ENCODE measurements around the gene FAM117A.

The FAM117A gene, protein sequence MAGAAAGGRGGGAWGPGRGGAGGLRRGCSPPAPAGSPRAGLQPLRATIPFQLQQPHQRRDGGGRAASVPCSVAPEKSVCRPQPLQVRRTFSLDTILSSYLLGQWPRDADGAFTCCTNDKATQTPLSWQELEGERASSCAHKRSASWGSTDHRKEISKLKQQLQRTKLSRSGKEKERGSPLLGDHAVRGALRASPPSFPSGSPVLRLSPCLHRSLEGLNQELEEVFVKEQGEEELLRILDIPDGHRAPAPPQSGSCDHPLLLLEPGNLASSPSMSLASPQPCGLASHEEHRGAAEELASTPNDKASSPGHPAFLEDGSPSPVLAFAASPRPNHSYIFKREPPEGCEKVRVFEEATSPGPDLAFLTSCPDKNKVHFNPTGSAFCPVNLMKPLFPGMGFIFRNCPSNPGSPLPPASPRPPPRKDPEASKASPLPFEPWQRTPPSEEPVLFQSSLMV

DNA sequence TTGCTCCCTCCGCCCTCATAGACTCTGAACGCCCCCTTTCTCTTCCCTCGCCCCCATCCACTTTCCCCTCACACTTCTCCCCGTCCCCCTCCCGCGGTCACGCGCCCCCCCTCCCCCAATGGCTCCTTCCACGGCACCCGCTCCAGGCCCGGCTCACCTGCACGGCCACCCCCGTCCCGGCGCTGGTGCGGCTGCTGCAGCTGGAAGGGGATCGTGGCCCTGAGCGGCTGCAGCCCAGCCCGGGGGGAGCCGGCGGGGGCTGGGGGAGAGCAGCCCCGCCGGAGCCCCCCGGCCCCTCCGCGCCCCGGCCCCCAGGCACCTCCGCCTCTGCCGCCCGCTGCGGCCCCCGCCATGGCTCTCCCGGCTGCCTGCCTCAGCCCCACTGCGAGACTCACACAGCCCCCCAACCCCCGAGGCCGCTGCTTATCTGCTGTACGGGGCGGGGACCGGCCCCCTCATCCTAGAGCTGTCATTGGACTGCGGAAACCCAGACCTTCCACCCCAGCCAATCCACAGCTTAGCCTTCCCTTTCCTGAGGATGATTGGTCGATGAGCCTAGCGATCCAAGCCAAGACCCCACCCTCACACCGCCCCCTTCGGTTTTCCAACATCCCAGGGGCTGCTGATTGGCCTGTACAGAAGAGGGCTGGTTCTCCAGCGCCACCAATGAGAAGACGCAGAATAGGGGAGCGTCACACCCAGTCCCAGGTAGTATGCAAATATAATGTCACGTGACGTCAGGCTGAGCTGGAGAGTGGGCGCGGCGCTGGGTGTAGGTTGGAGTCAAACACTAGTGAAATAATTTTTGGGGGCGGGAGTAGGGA is at the start of gene FAM117A:
Gene FAM117A, minus strand, starts transcription at position 397 of the 824 bp plus-strand sequence. Its CDS starts 44 bp downstream, at position 353.
- H3K4me3 ChIP-seq (ENCODE audit: low read length), result peak within 1 kb of the TSS; percentile 84
- no peaks in the 10 kb centered on the region for H3K36me3 ChIP-seq (ENCODE audit: control insufficient read depth, insufficient read depth, low read length)
- no peaks in the 10 kb centered on the region for H3K27me3 ChIP-seq (ENCODE audit: control insufficient read depth, insufficient read depth, low read length)
- H3K4me1 ChIP-seq (ENCODE audit: control insufficient read depth, insufficient read depth, low read length), result peaks cover 25% of the 10 kb centered on the region
- peak within 1 kb of the TSS; percentile 43 for H3K9ac ChIP-seq (ENCODE audit: low read length)
- H3K27ac ChIP-seq (ENCODE audit: low read depth, low read length), result peak within 1 kb of the TSS; percentile 59

DNA sequence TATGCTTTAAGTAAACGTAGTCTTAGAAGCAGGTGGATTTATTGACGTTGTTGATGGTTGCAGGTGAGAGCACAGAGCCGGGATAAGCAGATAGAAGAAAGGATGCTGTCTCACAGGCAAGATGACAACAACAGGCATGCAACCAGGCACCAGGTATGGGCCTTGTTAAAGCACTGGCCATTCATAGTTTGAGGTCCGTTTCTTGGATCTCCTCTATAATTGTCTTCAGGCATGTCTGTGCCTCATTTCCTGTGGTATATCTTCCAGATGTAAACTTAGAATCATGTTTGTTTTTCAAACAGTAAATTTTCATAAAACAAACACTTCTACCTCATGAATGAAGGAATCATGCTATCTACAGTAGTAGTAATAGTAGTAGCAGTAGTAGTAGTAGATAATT is 45.1 kb upstream of the FAM117A start:
- H3K27me3 ChIP-seq (ENCODE audit: control insufficient read depth, insufficient read depth, low read length), result no peaks in the 10 kb centered on the region
- H3K27ac ChIP-seq (ENCODE audit: low read depth, low read length), result no peak overlapping the region
- no peak overlapping the region for H3K9ac ChIP-seq (ENCODE audit: low read length)
- peaks cover 21% of the 10 kb centered on the region for H3K36me3 ChIP-seq (ENCODE audit: control insufficient read depth, insufficient read depth, low read length)
- no peaks in the 10 kb centered on the region for H3K4me1 ChIP-seq (ENCODE audit: control insufficient read depth, insufficient read depth, low read length)
- no peak overlapping the region for H3K4me3 ChIP-seq (ENCODE audit: low read length)

DNA sequence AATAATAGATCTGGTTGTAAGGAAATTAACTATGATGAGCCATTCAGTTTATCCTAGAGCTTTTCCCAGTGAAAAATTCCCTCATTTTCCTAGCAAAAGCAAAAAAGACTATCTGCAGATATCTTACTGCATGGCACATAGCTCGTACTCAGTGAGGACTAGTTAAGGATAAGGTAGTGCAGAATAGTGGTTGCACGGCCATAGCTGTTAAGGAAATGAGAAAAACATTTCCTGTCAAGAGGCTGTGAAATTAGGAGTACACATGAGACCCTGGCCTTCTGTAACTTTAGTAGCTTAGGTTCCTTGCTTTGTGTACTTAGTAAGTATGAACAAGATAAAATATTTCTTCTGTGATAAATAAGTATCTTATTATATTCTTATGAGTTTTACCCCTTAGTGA is 34.8 kb upstream of the FAM117A start:
- Histone ChIP-seq H3K36me3 (ENCODE audit: control insufficient read depth, insufficient read depth, low read length) (peaks cover 30% of the 10 kb centered on the region), H3K9ac (ENCODE audit: low read length) (no peak overlapping the region), H3K4me3 (ENCODE audit: low read length) (no peak overlapping the region), H3K27me3 (ENCODE audit: control insufficient read depth, insufficient read depth, low read length) (no peaks in the 10 kb centered on the region), H3K4me1 (ENCODE audit: control insufficient read depth, insufficient read depth, low read length) (no peaks in the 10 kb centered on the region), H3K27ac (ENCODE audit: low read depth, low read length) (no peak overlapping the region)

DNA sequence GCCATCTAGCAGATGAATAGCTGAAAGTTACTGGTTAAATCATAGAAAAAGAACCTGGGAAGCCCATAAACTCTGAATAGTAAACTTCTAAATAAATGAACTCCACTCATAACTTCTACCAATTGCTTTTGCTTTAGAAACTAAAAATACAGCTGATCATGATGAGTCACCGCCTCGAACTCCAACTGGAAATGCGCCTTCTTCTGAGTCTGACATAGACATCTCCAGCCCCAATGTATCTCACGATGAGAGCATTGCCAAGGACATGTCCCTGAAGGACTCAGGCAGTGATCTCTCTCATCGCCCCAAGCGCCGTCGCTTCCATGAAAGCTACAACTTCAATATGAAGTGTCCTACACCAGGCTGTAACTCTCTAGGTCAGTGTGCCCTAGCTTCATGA is 34.3 kb upstream of the FAM117A start:
- Histone ChIP-seq H3K9ac (ENCODE audit: low read length) (no peak overlapping the region), H3K4me1 (ENCODE audit: control insufficient read depth, insufficient read depth, low read length) (no peaks in the 10 kb centered on the region), H3K27ac (ENCODE audit: low read depth, low read length) (no peak overlapping the region), H3K27me3 (ENCODE audit: control insufficient read depth, insufficient read depth, low read length) (no peaks in the 10 kb centered on the region), H3K4me3 (ENCODE audit: low read length) (no peak overlapping the region), H3K36me3 (ENCODE audit: control insufficient read depth, insufficient read depth, low read length) (peaks cover 30% of the 10 kb centered on the region)

DNA sequence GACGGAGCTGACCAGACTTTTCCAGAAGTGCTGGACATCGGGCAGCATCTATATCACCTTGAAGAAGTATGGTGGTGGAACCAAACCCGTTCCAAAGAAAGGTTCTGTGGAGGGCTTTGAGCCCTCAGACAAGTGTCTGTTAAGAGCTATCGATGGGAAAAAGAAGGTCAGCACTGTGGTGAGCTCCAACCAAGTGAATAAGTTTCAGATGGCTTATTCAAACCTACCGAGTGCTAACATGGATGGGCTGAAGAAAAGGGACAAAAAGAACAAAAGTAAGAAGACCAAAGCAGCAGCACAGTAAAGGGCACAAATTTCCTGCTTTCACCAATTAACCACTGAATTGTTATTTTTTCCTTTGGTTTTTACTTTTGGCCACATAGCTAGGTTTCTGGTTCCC is 31.4 kb upstream of the FAM117A start:
- Histone ChIP-seq H3K9ac (ENCODE audit: low read length) (no peak overlapping the region), H3K36me3 (ENCODE audit: control insufficient read depth, insufficient read depth, low read length) (peaks cover 34% of the 10 kb centered on the region), H3K4me1 (ENCODE audit: control insufficient read depth, insufficient read depth, low read length) (no peaks in the 10 kb centered on the region), H3K27ac (ENCODE audit: low read depth, low read length) (no peak overlapping the region), H3K4me3 (ENCODE audit: low read length) (no peak overlapping the region), H3K27me3 (ENCODE audit: control insufficient read depth, insufficient read depth, low read length) (no peaks in the 10 kb centered on the region)

DNA sequence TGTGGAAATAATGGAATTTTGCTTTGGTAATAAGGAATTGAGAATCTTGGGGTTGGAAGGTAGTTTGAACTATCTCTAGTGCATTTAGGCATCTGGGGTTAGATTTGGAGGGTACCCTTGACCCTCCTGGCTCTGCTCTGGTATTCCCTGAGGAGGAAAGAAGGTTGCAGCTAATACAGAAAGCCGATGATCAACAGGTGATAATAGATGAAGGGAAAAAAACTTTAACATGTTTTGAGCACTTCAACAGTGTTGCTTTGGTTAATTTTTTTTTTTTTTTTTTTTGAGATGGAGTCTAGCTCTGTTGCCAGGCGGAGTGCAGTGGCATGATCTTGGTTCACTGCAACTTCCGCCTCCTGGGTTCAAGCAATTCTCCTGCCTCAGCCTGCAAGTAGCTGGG is 29.4 kb upstream of the FAM117A start:
- peaks cover 20% of the 10 kb centered on the region for H3K36me3 ChIP-seq (ENCODE audit: control insufficient read depth, insufficient read depth, low read length)
- no peak overlapping the region for H3K4me3 ChIP-seq (ENCODE audit: low read length)
- no peaks in the 10 kb centered on the region for H3K27me3 ChIP-seq (ENCODE audit: control insufficient read depth, insufficient read depth, low read length)
- no peak overlapping the region for H3K27ac ChIP-seq (ENCODE audit: low read depth, low read length)
- H3K9ac ChIP-seq (ENCODE audit: low read length), result no peak overlapping the region
- H3K4me1 ChIP-seq (ENCODE audit: control insufficient read depth, insufficient read depth, low read length), result peaks cover 8% of the 10 kb centered on the region

DNA sequence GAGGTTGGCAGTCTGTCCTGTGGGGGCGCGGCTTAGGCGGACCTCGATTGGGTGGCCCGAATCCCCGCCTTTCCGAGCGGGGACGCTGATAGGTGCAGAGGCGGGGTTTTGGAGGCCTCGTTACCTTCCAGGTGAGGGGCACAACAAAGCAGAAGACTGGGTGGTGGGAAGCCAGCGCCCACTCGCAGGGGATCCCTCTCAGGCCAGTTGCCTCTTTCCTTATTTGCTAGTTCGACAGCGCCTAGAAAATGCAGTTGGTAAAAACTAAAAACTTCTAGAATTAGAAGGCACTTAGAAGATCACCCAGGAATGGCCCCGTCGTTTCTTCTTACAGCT is 25.3 kb upstream of the FAM117A start:
- Histone ChIP-seq H3K4me1 (ENCODE audit: control insufficient read depth, insufficient read depth, low read length) (peaks cover 11% of the 10 kb centered on the region), H3K27ac (ENCODE audit: low read depth, low read length) (no peak overlapping the region), H3K4me3 (ENCODE audit: low read length) (peak overlapping the region; percentile 78), H3K9ac (ENCODE audit: low read length) (no peak overlapping the region), H3K36me3 (ENCODE audit: control insufficient read depth, insufficient read depth, low read length) (peaks cover 8% of the 10 kb centered on the region), H3K27me3 (ENCODE audit: control insufficient read depth, insufficient read depth, low read length) (no peaks in the 10 kb centered on the region)

DNA sequence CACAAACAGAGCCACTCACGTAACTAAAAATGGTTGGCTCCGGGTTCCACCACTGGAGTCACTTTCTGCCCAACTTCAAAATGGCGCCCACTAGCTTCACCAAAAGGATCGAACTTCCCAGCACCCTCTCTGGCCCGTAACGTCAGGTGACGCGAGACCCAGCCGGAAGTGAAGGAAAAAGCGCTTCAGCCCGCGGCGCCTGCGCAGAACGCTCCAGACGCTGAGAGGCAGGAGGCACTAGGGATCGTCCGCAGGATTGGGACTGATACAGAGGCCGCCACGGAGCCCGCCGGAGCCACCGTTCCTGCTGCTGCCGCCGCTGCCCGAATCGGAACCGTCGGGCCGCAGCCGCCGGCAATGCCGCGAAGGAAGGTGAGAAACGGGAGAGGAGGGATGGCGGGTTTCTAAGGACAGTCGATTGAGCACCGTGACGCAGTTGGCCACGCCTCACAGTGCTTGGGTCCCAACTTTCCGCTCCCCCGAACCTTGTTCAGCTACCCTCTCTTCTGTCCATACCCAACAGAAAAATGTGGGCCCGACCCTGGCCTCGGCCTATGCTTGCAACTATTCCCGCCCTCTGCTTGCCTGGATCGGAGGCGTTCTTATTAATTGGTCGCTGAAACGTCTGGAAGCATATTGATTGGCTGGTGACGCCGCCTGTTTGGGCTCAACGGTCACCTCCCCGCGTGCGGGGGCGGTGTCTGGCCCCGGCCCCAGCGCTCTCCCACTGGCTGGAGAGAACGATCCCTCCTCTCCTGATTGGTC is 24.7 kb upstream of the FAM117A start, which contains the start of gene KAT7:
Gene KAT7, plus strand, starts transcription at position 204 of the 765 bp plus-strand sequence. Its CDS starts 154 bp downstream, at position 358.
- Histone ChIP-seq H3K4me3 (ENCODE audit: low read length) (peak within 1 kb of the TSS; percentile 90), H3K27ac (ENCODE audit: low read depth, low read length) (peak within 1 kb of the TSS; percentile 99), H3K4me1 (ENCODE audit: control insufficient read depth, insufficient read depth, low read length) (peaks cover 17% of the 10 kb centered on the region), H3K36me3 (ENCODE audit: control insufficient read depth, insufficient read depth, low read length) (peaks cover 8% of the 10 kb centered on the region), H3K9ac (ENCODE audit: low read length) (peak within 1 kb of the TSS; percentile 91), H3K27me3 (ENCODE audit: control insufficient read depth, insufficient read depth, low read length) (no peaks in the 10 kb centered on the region)

DNA sequence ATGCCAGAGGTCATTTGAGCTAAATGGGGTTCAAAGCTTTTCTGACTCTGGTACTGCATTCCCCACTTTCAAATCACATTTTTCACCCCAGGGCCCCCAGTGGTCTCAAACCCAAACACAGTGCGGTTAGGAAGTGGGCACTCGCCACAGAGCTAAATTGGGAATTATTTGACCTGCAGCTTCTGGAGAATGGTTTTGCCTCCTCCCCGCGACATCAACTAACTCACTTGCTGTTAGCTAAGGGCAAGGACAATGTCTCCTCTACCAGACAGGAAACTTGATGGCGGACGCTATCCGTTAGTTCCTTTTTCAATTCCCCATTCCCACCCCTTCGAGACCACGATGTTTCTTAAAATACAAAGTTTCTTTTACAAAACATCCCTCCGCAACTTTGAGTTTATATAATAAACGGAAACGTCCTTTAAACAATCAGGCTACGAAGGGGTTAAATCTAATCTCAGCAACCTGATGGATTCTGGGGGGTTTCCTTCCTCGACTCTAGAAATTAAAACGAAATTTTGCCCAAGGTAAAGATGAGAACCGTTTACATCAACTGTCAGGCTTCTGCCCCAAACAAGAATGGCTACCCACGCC is 24.1 kb upstream of the FAM117A start:
- no peaks in the 10 kb centered on the region for H3K27me3 ChIP-seq (ENCODE audit: control insufficient read depth, insufficient read depth, low read length)
- peak overlapping the region; percentile 99 for H3K27ac ChIP-seq (ENCODE audit: low read depth, low read length)
- peak overlapping the region; percentile 45 for H3K9ac ChIP-seq (ENCODE audit: low read length)
- peak overlapping the region; percentile 90 for H3K4me3 ChIP-seq (ENCODE audit: low read length)
- H3K36me3 ChIP-seq (ENCODE audit: control insufficient read depth, insufficient read depth, low read length), result peaks cover 8% of the 10 kb centered on the region
- peaks cover 21% of the 10 kb centered on the region for H3K4me1 ChIP-seq (ENCODE audit: control insufficient read depth, insufficient read depth, low read length)

DNA sequence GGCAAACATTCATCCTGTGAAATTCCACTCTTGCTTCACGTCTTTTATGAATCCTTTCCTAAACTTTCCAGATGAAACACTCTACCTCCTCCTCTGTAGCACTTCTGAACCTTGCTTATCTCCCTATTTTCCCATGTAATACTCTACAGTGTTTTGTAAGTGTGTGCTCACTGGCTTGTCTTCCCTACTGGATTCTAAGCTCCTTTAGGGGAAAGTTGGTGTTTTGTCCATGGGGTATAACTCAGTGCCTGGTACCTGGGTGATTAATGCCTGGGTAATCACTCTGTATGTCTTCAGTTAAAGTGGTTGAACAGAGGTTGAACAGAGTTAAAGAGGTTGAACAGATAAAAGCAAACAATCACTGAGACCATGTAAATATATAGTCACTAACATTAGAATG is 20.7 kb upstream of the FAM117A start:
- H3K27me3 ChIP-seq (ENCODE audit: control insufficient read depth, insufficient read depth, low read length), result no peaks in the 10 kb centered on the region
- H3K27ac ChIP-seq (ENCODE audit: low read depth, low read length), result peak overlapping the region; percentile 85
- no peaks in the 10 kb centered on the region for H3K36me3 ChIP-seq (ENCODE audit: control insufficient read depth, insufficient read depth, low read length)
- no peak overlapping the region for H3K9ac ChIP-seq (ENCODE audit: low read length)
- H3K4me3 ChIP-seq (ENCODE audit: low read length), result no peak overlapping the region
- peaks cover 21% of the 10 kb centered on the region for H3K4me1 ChIP-seq (ENCODE audit: control insufficient read depth, insufficient read depth, low read length)

DNA sequence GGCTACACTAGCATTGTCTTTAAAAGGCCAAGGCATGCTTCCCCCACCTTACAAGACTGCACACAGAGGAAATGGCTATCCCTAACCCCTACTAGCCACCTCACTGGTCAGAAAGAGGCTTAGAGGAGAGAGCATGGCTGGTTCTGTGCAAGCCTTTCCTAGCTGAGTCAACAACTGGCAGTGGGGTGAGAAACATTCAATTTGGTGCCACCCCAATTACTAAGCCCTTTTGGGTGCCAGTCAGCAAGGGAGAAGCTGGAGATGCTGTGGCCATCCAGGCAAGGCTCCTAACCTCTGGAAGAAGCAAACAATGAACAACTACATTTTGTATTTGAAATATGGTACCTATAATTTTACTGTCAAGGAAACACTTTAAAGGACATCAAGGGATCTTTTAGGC is 19.9 kb upstream of the FAM117A start:
- H3K4me3 ChIP-seq (ENCODE audit: low read length), result peak overlapping the region; percentile 12
- peaks cover 2% of the 10 kb centered on the region for H3K27me3 ChIP-seq (ENCODE audit: control insufficient read depth, insufficient read depth, low read length)
- peak overlapping the region; percentile 85 for H3K27ac ChIP-seq (ENCODE audit: low read depth, low read length)
- no peak overlapping the region for H3K9ac ChIP-seq (ENCODE audit: low read length)
- H3K36me3 ChIP-seq (ENCODE audit: control insufficient read depth, insufficient read depth, low read length), result no peaks in the 10 kb centered on the region
- peaks cover 24% of the 10 kb centered on the region for H3K4me1 ChIP-seq (ENCODE audit: control insufficient read depth, insufficient read depth, low read length)

All from rectal smooth muscle tissue (tissue), 1 donor.